D341Med (cell line): ENCODE results near the gene VSTM1.
A peak's percentile ranks its signal among the peaks of the same experiment; 100 is the strongest.

Source experiments
- DNase-seq: peaks from one replicate; pipeline ENCODE4 v3.0.0; 2012; ENCODE audit warnings: low spot score

Gene VSTM1

GRCh38 chr19:54011507-54012211 is 52.0 kb downstream of the VSTM1 start:
- DNase-seq: no peak

GRCh38 chr19:54010474-54010873 is 53.2 kb downstream of the VSTM1 start:
- no peak for DNase-seq

GRCh38 chr19:54009440-54009839 is 54.3 kb downstream of the VSTM1 start:
- DNase-seq: no peak

GRCh38 chr19:54002495-54003315 is 61.0 kb downstream of the VSTM1 start:
- no peak for DNase-seq

GRCh38 chr19:54001496-54001895 is 62.2 kb downstream of the VSTM1 start:
- DNase-seq: no peak

- no peak for DNase-seq
These were observed 64.0 kb downstream of the VSTM1 start for GRCh38 chr19:53999694-54000093.

- DNase-seq: no peak
These were observed 65.5 kb downstream of the VSTM1 start for GRCh38 chr19:53998223-53998622.

- DNase-seq: no peak
These were observed 68.9 kb downstream of the VSTM1 start for GRCh38 chr19:53994811-53995210.

- no peak for DNase-seq
These were observed 70.2 kb downstream of the VSTM1 start for GRCh38 chr19:53993448-53993847.

GRCh38 chr19:53992815-53993214 is 70.9 kb downstream of the VSTM1 start:
- peak; percentile 27 for DNase-seq

- peak; percentile 18 for DNase-seq
These were observed 71.5 kb downstream of the VSTM1 start for GRCh38 chr19:53992211-53992610.

GRCh38 chr19:53991224-53992113 is 72.2 kb downstream of the VSTM1 start, which contains the start of gene CACNG6:
Gene CACNG6 (plus strand): TSS chr19:53991637. CDS start chr19:53992878, 1,241 bp downstream.
- DNase-seq: no peak
